SW 1271 (cell line): ENCODE measurements around the gene GMPS.
"Not testable (repeated sequence)": the region's sequence is repeated elsewhere in the genome, so short reads cannot be mapped to it uniquely, and the experiment has no call there.

Experiments
- DNase-seq, 2 experiments: peaks; one replicate each; lab custom pipeline; 2025; lab: John Stamatoyannopoulos, UW

The GMPS gene

GRCh38 chr3:155872904-155873646, 2.6 kb downstream of the GMPS start:
- no peak for DNase-seq

- no peak for DNase-seq
Observed at GRCh38 chr3:155876037-155876436, 5.6 kb downstream of the GMPS start.

GRCh38 chr3:155876503-155876902, 6.1 kb downstream of the GMPS start:
- no peak for DNase-seq

- DNase-seq, result no peak
Observed at GRCh38 chr3:155880286-155880685, 9.8 kb downstream of the GMPS start.

GRCh38 chr3:155884292-155884691, 13.8 kb downstream of the GMPS start:
- no peak for DNase-seq

- no peak for DNase-seq
Observed at GRCh38 chr3:155885292-155885691, 14.8 kb downstream of the GMPS start.

- DNase-seq, result not testable (repeated sequence)
Observed at GRCh38 chr3:155886348-155886747, 15.9 kb downstream of the GMPS start.

- DNase-seq, result no peak
Observed at GRCh38 chr3:155886915-155887314, 16.5 kb downstream of the GMPS start.

GRCh38 chr3:155889212-155889611, 18.8 kb downstream of the GMPS start:
- DNase-seq, result no peak

GRCh38 chr3:155889952-155890351, 19.5 kb downstream of the GMPS start:
- DNase-seq, result no peak

- DNase-seq, result peak in 1 of 2 experiments; percentile 37
Observed at GRCh38 chr3:155890671-155891190, 20.3 kb downstream of the GMPS start.

GRCh38 chr3:155891321-155891720, 20.9 kb downstream of the GMPS start:
- DNase-seq, result no peak

- DNase-seq, result no peak
Observed at GRCh38 chr3:155895379-155895900, 25.0 kb downstream of the GMPS start.

- no peak for DNase-seq
Observed at GRCh38 chr3:155906900-155907299, 36.5 kb downstream of the GMPS start.

GRCh38 chr3:155908086-155908485, 37.6 kb downstream of the GMPS start:
- DNase-seq, result no peak

- no peak for DNase-seq
Observed at GRCh38 chr3:155908605-155909004, 38.2 kb downstream of the GMPS start.

GRCh38 chr3:155912090-155912489, 41.6 kb downstream of the GMPS start:
- DNase-seq, result no peak

GRCh38 chr3:155912579-155913190, 42.2 kb downstream of the GMPS start:
- DNase-seq, result no peak

- DNase-seq, result no peak
Observed at GRCh38 chr3:155917781-155918180, 47.3 kb downstream of the GMPS start.

GRCh38 chr3:155919728-155920127, 49.3 kb downstream of the GMPS start:
- no peak for DNase-seq

GRCh38 chr3:155921486-155921885, 51.0 kb downstream of the GMPS start:
- no peak for DNase-seq

GRCh38 chr3:155934230-155934629, 63.8 kb downstream of the GMPS start:
- DNase-seq, result peak in 1 of 2 experiments; percentile 10

GRCh38 chr3:155938409-155938808, 68.0 kb downstream of the GMPS start:
- no peak for DNase-seq
